Gastroesophageal sphincter (tissue), 4 donors: ENCODE results near the gene PLD5. TPM values are rescaled to one million over a fixed set of nuclear protein-coding genes. Genes with fewer than 3 reads are reported as not detected.
"Not testable (repeated sequence)": the region's sequence is repeated elsewhere in the genome, so short reads cannot be mapped to it uniquely, and the experiment has no call there.

Experiments used
- ATAC-seq: fragments of 150-250 bp; one replicate; pipeline ENCODE4 v1.9.1; 2016; ENCODE audit warnings: mild to moderate bottlenecking, moderate library complexity
- H3K27ac ChIP-seq, 4 donors: fragments of 200-600 bp; sonication (generic) in 3 of 4; 1 replicate in 3 of 4; 2 replicates in 1 of 4; pipeline ENCODE4 v1.5.1; 2016 to 2019
- H3K27me3 ChIP-seq: fragments of 200-600 bp; sonication (generic); one replicate; pipeline ENCODE4 v1.5.1; 2019
- H3K36me3 ChIP-seq, 2 donors: fragments of 200-600 bp; sonication (generic); one replicate each; pipeline ENCODE4 v1.5.1; 2019; ENCODE audit warnings: control low read depth in 1 of 2
- H3K4me1 ChIP-seq, 3 donors: fragments of 200-600 bp; sonication (generic); 1 replicate in 2 of 3; 2 replicates in 1 of 3; pipeline ENCODE4 v1.5.1; 2016 to 2019; ENCODE audit warnings: control low read depth in 2 of 3
- H3K4me3 ChIP-seq, 2 donors: fragments of 200-600 bp; sonication (generic); one replicate each; pipeline ENCODE4 v1.5.1; 2019; ENCODE audit warnings: mild to moderate bottlenecking in 1 of 2, moderate library complexity in 1 of 2
- H3K9me3 ChIP-seq, 3 donors: fragments of 200-600 bp; sonication (generic); one replicate each; pipeline ENCODE4 v1.5.1; 2017 to 2019; ENCODE audit warnings: control low read depth in 2 of 3
- EP300 ChIP-seq: sonication (generic); formaldehyde crosslinking; IDR thresholded peaks from one replicate; pipeline ENCODE4 v1.6.1; 2017; ENCODE audit warnings: antibody characterized with exemption, mild to moderate bottlenecking
- POLR2A ChIP-seq, 2 donors: fragments of 450-650 bp; IDR thresholded peaks; one replicate each; pipeline ENCODE4 v1.6.1; 2017; ENCODE audit warnings: antibody characterized with exemption in 2 of 2, mild to moderate bottlenecking in 2 of 2, moderate library complexity in 1 of 2
- POLR2AphosphoS5 ChIP-seq: sonication (generic); formaldehyde crosslinking; IDR thresholded peaks from one replicate; pipeline ENCODE4 v1.6.1; 2017; ENCODE audit warnings: antibody characterized with exemption
- WGBS, 2 donors: methylation state at CpG; one replicate each; pipeline ENCODE4 v1.1.5; 2018; ENCODE audit warnings: low coverage in 1 of 2; 5-methylcytosine and 5-hydroxymethylcytosine counted together
- total RNA-seq, 4 donors: library from RNA; depleted of rRNA; stranded (reverse); fragments of >200 nt; gene quantifications; one replicate each; pipeline ENCODE4 v1.1.0, GENCODE V29; 2016
- TF ChIP-seq, protein P1 (sequence below), 4 experiments: fragments of 200-600 bp in 2 of 4; fragments of 450-650 bp in 2 of 4; sonication (generic) in 1 of 4; IDR thresholded peaks; one replicate each; pipeline ENCODE4 v1.5.1; 2017 to 2019; ENCODE audit warnings: antibody characterized with exemption in 4 of 4, mild to moderate bottlenecking in 2 of 4, moderate library complexity in 2 of 4

PLD5 gene
- total RNA-seq, 4 donors from 2014 or later, result 0.37 to 1.4 (median 0.92) TPM

DNA sequence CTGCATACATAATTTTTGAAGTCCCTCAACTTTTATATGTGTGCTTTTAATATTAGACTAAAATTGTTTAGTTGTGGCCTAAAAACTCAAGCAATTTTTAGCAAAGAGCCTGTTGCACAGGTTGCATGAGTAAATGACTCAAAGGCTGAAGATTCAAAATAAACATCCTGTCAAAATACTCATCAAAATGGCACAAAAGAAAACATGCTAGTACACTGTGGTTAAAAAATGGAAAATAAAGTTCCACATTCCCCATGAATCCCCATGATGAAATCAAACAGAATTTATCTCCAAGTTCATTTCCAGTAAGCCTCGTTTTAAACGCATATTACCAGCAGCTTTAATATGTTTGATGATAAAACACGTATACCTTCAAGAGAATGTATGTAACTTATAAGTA is 295.5 kb downstream of the PLD5 start:
- WGBS, 2 donors, result 72 to 74% methylated on average over 3 of the region's 3 CpGs
- Histone ChIP-seq H3K36me3 (no peaks in the 10 kb centered on the region), H3K27me3 (peaks cover 4% of the 10 kb centered on the region), H3K4me3 (no peak overlapping the region), H3K9me3 (no peaks in the 10 kb centered on the region), H3K4me1 (no peaks in the 10 kb centered on the region), H3K27ac (no peak overlapping the region)
- no peak for ATAC-seq
- TF ChIP-seq, protein P1, sequence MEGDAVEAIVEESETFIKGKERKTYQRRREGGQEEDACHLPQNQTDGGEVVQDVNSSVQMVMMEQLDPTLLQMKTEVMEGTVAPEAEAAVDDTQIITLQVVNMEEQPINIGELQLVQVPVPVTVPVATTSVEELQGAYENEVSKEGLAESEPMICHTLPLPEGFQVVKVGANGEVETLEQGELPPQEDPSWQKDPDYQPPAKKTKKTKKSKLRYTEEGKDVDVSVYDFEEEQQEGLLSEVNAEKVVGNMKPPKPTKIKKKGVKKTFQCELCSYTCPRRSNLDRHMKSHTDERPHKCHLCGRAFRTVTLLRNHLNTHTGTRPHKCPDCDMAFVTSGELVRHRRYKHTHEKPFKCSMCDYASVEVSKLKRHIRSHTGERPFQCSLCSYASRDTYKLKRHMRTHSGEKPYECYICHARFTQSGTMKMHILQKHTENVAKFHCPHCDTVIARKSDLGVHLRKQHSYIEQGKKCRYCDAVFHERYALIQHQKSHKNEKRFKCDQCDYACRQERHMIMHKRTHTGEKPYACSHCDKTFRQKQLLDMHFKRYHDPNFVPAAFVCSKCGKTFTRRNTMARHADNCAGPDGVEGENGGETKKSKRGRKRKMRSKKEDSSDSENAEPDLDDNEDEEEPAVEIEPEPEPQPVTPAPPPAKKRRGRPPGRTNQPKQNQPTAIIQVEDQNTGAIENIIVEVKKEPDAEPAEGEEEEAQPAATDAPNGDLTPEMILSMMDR (IDR thresholded peaks at IDR 0.05), result no peak
- TF ChIP-seq POLR2A (IDR thresholded peaks at IDR 0.05), result no peak
- no peak for TF ChIP-seq EP300
- TF ChIP-seq POLR2AphosphoS5, result no peak

DNA sequence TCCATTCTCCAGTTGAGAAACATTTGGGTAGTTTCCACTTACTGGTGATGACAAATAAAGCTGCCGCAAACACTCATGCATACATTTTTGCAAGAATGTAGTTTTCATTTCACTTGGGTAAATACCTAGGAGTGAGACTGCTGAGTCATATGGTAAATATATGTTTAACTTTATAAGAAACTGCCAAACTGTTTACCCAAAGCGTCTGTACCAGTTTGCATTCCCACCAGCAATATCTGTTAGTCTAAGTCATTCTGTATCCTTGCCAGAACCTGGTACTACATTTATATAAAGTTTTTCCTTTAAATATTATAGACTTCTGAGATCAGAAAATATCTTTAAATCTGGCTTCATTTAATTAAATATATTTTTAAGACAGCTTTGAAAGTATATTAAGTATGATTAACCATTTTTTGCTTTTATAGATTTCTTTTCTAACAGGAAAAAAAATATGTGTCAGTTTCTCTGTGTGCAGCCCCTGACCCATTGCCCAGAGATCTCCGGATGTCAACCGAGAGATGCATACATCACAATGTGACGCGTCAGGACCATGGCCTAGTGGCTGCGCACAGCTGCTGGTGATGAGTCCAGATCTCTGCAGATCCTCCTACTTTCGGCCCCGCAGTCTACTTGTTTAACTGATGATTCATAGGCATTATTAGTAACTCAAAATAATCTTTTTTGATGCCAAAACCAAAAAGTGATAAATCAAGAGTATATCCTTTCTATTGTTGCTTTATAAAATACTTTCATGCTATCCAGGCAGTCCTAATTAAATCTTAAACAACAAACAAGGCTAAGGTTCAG is 298.5 kb downstream of the PLD5 start:
- Histone ChIP-seq H3K27me3 (no peaks in the 10 kb centered on the region), H3K36me3 (no peaks in the 10 kb centered on the region), H3K27ac (no peak overlapping the region), H3K9me3 (no peaks in the 10 kb centered on the region), H3K4me3 (no peak overlapping the region), H3K4me1 (no peaks in the 10 kb centered on the region)
- WGBS, 2 donors, result 77 to 79% methylated on average over 9 of the region's 9 CpGs
- TF ChIP-seq POLR2A (IDR thresholded peaks at IDR 0.05), result no peak
- TF ChIP-seq, protein P1 (IDR thresholded peaks at IDR 0.05), result no peak
- ATAC-seq, result no peak

DNA sequence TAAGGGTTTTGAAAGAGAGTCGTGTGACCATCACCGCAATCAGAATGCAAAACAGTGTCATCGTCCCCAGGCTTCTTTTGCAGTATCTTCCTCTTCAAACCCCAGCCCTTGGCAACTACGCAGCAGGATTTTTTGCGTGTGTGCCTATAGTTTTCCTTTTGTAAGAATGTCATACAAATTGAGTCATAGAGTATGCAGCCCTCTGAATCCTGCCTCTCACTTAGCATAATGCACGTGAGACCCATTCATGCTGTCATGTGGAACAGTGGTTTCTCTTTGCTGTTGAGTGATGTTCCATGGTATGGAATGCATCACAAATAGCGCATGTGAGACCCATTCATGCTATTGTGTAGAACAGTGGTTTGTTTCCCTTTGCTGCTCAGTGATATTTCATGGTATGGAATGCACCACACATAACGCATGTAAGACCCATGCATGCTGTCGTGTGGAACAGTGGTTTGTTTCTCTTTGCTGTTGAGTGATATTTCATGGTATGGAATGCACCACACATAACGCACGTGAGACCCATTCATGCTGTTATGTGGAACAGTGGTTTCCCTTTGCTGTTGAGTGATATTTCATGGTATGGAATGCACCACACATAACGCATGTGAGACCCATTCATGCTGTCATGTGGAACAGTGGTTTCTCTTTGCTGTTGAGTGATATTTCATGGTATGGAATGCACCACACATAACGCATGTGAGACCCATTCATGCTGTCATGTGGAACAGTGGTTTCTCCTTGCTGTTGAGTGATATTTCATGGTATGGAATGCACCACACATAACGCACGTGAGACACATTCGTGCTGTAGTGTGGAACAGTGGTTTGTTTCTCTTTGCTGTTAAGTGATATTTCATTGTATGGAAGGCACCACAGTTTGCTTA is 299.4 kb downstream of the PLD5 start:
- not testable (repeated sequence) for H3K4me3 ChIP-seq, H3K27me3 ChIP-seq, H3K36me3 ChIP-seq, H3K27ac ChIP-seq, ATAC-seq, H3K9me3 ChIP-seq, H3K4me1 ChIP-seq
- 79 to 88% methylated on average over 15 to 16 of the region's 16 CpGs for WGBS, 2 donors

DNA sequence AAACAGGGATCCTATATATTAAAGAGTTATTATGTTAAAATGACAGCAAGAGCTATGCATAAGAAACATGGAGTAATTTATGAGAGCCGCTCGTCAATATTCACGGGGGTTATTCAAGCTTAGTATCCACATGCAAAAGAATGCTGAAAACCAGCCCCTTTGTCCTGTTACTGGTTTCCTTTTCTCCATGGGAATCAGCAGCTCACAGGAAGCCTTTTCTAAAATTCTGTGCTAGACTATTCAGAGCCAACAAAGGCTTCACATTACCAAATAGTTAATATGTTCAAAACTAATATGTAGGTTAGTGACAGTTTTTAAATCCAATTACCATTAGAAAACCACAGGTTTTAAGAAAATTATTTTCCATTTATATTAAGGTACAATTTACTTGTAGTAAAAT is 300.0 kb downstream of the PLD5 start:
- no peaks in the 10 kb centered on the region for H3K4me1 ChIP-seq
- no peak for ATAC-seq
- TF ChIP-seq POLR2AphosphoS5 (no peak), EP300 (no peak), POLR2A (IDR thresholded peaks at IDR 0.05) (no peak)
- TF ChIP-seq, protein P1 (IDR thresholded peaks at IDR 0.05), result no peak

DNA sequence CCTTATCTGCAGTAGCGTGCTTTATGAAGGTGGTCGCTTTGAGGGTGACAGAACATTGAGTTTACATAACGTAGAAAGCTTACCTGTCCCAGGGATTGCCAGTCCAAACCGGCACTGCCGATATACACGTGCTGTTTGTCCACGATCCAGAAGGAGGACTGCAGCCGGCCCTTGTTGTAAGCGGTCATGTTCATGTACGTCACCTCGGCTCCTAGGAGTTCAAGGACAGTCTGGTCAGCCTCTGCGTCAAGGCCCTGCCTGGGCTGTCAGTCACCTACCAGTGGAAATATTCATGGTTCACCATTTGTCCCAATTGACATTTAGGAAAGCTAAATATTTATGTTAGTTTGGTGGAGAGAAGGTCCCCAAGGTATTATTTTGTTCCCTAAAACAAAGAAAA is 304.6 kb downstream of the PLD5 start:
- H3K4me3 ChIP-seq, result no peak overlapping the region
- TF ChIP-seq POLR2AphosphoS5 (no peak), EP300 (no peak), POLR2A (IDR thresholded peaks at IDR 0.05) (no peak)
- TF ChIP-seq, protein P1 (IDR thresholded peaks at IDR 0.05), result no peak
- H3K27me3 ChIP-seq, result no peaks in the 10 kb centered on the region
- H3K9me3 ChIP-seq, result peaks cover 0 to 10% (median 2%) of the 10 kb centered on the region in 3 donors
- no peaks in the 10 kb centered on the region for H3K36me3 ChIP-seq
- 81 to 85% methylated on average over 6 to 12 of the region's 12 CpGs for WGBS, 2 donors
- H3K27ac ChIP-seq, result no peak overlapping the region
- ATAC-seq, result no peak
- no peaks in the 10 kb centered on the region for H3K4me1 ChIP-seq

More for the DNA sequence above, 300.0 kb downstream of the PLD5 start:
- no peak overlapping the region for H3K27ac ChIP-seq
- H3K9me3 ChIP-seq, result no peaks in the 10 kb centered on the region
- 60 to 83% methylated on average over 3 of the region's 3 CpGs for WGBS, 2 donors
- no peaks in the 10 kb centered on the region for H3K36me3 ChIP-seq
- H3K4me3 ChIP-seq, result no peak overlapping the region
- no peaks in the 10 kb centered on the region for H3K27me3 ChIP-seq
